MM.1S (cell line): ENCODE results near the gene ALPP.
"Not testable (repeated sequence)": the region's sequence is repeated elsewhere in the genome, so short reads cannot be mapped to it uniquely, and the experiment has no call there.

ENCODE experiments used
- DNase-seq: peaks from one replicate; pipeline ENCODE4 v3.0.0-alpha.2; 2015
- H2AFZ ChIP-seq: fragments of 300-600 bp; sonication (generic); 2 replicates; pipeline ENCODE4 v1.6.0; 2016; ENCODE audit warnings: antibody characterized with exemption, low read length
- H3F3A ChIP-seq: fragments of 300-600 bp; sonication (generic); 2 replicates; pipeline ENCODE4 v1.6.1; 2016; ENCODE audit warnings: mild to moderate bottlenecking, antibody characterized with exemption, low read length, moderate library complexity, mixed read lengths; ENCODE audit not compliant: insufficient read depth
- H3K27ac ChIP-seq: fragments of 300-600 bp; sonication (generic); 2 replicates; pipeline ENCODE4 v1.5.1; 2016; ENCODE audit warnings: mild to moderate bottlenecking, low read length
- H3K27me3 ChIP-seq: fragments of 300-600 bp; sonication (generic); replicated peaks from 2 replicates; pipeline ENCODE4 v1.6.0; 2016; ENCODE audit warnings: low read length; ENCODE audit not compliant: insufficient read depth
- H3K36me3 ChIP-seq: fragments of 300-600 bp; sonication (generic); replicated peaks from 2 replicates; pipeline ENCODE4 v1.6.1; 2016; ENCODE audit warnings: mild to moderate bottlenecking, low read length, mixed read lengths; ENCODE audit not compliant: insufficient read depth
- H3K4me1 ChIP-seq: fragments of 300-600 bp; sonication (generic); 2 replicates; pipeline ENCODE4 v1.6.1; 2016; ENCODE audit warnings: low read length, mixed read lengths
- H3K4me2 ChIP-seq: fragments of 300-600 bp; sonication (generic); 2 replicates; pipeline ENCODE4 v1.6.0; 2016; ENCODE audit warnings: low read depth, low read length
- H3K4me3 ChIP-seq: fragments of 300-600 bp; sonication (generic); 2 replicates; pipeline ENCODE4 v1.5.1; 2016; ENCODE audit warnings: low read length, mixed read lengths
- H3K79me2 ChIP-seq: fragments of 300-600 bp; sonication (generic); 2 replicates; pipeline ENCODE4 v1.6.1; 2016; ENCODE audit warnings: mixed run types, low read length, mixed read lengths
- H3K9ac ChIP-seq: fragments of 300-600 bp; sonication (generic); 2 replicates; pipeline ENCODE4 v1.6.1; 2016; ENCODE audit warnings: low read length, mixed read lengths
- H3K9me2 ChIP-seq: fragments of 300-600 bp; sonication (generic); replicated peaks from 2 replicates; pipeline ENCODE4 v1.6.1; 2016; ENCODE audit warnings: mild to moderate bottlenecking, low read length, mixed read lengths; ENCODE audit not compliant: insufficient read depth
- H3K9me3 ChIP-seq: fragments of 300-600 bp; sonication (generic); replicated peaks from 2 replicates; pipeline ENCODE4 v1.6.1; 2016; ENCODE audit warnings: mild to moderate bottlenecking, low read length, mixed read lengths; ENCODE audit not compliant: insufficient read depth
- H4K20me1 ChIP-seq: fragments of 300-600 bp; sonication (generic); 2 replicates; pipeline ENCODE4 v1.6.1; 2016; ENCODE audit warnings: mild to moderate bottlenecking, low read length, moderate library complexity, mixed read lengths; ENCODE audit not compliant: insufficient read depth
- EZH2 ChIP-seq: fragments of 300-600 bp; sonication (generic); optimal IDR thresholded peaks from 2 replicates; pipeline ENCODE3; 2017; ENCODE audit warnings: low read depth, mild to moderate bottlenecking, antibody characterized with exemption, low read length, mixed read lengths
- EZH2phosphoT487 ChIP-seq: fragments of 300-600 bp; sonication (generic); IDR thresholded peaks from 2 replicates; pipeline ENCODE4 v1.6.1; 2018; ENCODE audit warnings: antibody characterized with exemption, low read length
- TF ChIP-seq, protein P1 (sequence below): fragments of 300-600 bp; sonication (generic); IDR thresholded peaks from 2 replicates; pipeline ENCODE4 v1.5.1; 2016; ENCODE audit warnings: antibody characterized with exemption, low read length, mixed read lengths

Gene ALPP

DNA sequence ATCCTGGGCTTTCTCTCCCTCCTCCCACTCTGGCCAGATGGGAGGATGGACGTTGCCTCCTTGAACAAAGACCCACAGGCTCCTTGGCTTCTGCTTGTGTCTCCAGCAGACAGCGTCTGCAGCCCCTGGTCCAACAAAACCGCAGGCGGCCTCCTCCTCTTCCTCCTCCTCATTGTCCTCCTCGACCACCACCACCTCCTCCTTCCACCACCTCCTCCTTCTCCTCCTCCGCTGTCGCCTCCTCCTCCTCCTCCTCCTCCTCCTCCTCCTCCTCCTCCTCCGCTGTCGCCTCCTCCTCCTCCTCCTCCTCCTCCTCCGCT is 45.7 kb upstream of the ALPP start:
- Histone ChIP-seq H3K9me2 (no peaks in the 10 kb centered on the region), H3K79me2 (no peaks in the 10 kb centered on the region), H3K4me2 (no peak overlapping the region), H3K36me3 (no peaks in the 10 kb centered on the region), H3F3A (no peaks in the 10 kb centered on the region), H3K4me3 (no peak overlapping the region), H3K27me3 (no peaks in the 10 kb centered on the region), H3K27ac (no peak overlapping the region), H4K20me1 (no peaks in the 10 kb centered on the region), H2AFZ (no peak overlapping the region), H3K9me3 (no peaks in the 10 kb centered on the region), H3K4me1 (no peaks in the 10 kb centered on the region), H3K9ac (no peak overlapping the region)
- no peak for DNase-seq
- TF ChIP-seq EZH2phosphoT487 (no peak), EZH2 (no peak)
- TF ChIP-seq, protein P1, sequence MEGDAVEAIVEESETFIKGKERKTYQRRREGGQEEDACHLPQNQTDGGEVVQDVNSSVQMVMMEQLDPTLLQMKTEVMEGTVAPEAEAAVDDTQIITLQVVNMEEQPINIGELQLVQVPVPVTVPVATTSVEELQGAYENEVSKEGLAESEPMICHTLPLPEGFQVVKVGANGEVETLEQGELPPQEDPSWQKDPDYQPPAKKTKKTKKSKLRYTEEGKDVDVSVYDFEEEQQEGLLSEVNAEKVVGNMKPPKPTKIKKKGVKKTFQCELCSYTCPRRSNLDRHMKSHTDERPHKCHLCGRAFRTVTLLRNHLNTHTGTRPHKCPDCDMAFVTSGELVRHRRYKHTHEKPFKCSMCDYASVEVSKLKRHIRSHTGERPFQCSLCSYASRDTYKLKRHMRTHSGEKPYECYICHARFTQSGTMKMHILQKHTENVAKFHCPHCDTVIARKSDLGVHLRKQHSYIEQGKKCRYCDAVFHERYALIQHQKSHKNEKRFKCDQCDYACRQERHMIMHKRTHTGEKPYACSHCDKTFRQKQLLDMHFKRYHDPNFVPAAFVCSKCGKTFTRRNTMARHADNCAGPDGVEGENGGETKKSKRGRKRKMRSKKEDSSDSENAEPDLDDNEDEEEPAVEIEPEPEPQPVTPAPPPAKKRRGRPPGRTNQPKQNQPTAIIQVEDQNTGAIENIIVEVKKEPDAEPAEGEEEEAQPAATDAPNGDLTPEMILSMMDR: no peak

DNA sequence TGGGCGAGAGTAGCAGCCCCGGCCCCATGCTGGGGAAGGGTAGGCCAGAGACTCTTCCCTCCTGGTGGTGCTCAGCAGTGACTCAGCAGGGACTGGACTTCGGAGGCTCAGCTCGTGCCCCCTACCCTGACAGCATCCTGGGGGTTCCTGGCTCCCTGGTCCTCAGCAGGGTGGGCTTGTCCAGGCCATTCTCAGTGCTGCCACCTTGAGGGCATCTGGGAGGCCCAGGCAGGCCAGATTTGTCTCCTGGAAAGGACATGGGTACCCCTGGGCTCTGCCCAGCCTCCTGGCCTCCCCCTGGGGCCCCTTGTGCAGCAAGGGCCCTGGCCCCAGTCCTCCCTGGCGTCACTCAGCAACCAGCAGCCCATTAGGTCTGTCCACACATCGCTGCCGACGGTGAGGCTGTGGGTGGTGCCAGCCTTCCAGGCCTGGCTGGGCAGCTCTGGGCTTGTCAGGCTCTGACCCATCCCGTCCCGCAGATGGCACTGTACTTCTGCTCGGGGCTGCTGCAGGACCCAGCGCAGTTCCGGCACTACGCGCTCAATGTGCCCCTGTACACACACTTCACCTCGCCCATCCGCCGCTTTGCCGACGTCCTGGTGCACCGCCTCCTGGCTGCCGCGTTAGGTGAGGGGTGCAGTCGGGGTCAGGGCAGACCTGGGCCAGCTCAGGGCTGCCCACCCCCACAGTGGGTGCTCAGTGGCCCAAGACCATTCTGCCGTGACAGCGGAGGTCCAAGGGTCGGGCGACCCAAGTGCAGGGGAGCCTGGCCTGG is 45.0 kb upstream of the ALPP start:
- Histone ChIP-seq H3K9ac (no peak overlapping the region), H2AFZ (no peak overlapping the region), H3K27me3 (no peaks in the 10 kb centered on the region), H3K4me1 (no peaks in the 10 kb centered on the region), H4K20me1 (no peaks in the 10 kb centered on the region), H3K36me3 (no peaks in the 10 kb centered on the region), H3K27ac (no peak overlapping the region), H3F3A (no peaks in the 10 kb centered on the region), H3K9me2 (no peaks in the 10 kb centered on the region), H3K4me3 (no peak overlapping the region), H3K9me3 (no peaks in the 10 kb centered on the region), H3K79me2 (no peaks in the 10 kb centered on the region), H3K4me2 (no peak overlapping the region)
- no peak for DNase-seq
- TF ChIP-seq, protein P1: peak; percentile 31
- no peak for TF ChIP-seq EZH2phosphoT487

DNA sequence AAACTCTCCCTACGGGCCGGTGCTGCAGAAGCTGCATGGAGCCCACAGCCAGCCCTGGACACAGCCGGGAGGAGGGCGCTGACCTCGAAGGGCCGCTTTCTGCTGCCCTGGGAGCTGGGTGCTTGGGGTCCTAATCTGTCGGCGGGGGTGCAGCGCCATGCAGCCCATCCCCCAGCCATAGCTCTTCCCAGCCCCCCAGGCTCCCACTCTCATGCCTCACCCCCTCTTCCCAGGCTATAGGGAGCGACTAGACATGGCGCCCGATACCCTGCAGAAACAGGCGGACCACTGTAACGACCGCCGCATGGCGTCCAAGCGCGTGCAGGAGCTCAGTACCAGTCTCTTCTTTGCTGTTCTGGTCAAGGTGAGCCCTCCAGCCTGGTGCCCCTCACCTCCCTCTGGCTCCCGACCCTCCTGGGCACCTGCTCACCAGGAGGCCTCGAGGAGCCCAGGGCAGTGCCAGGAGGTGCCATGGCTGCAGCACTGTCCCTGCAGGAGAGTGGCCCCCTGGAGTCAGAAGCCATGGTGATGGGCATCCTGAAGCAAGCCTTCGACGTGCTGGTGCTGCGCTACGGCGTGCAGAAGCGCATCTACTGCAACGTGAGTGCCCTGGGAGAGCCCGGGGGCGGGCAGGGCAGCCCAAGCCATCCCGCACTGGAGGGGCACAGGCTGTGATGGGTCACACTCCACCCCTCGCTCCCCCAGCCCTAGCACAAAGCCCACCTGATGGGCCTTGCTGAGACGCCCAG is 44.2 kb upstream of the ALPP start:
- not testable (repeated sequence) for H2AFZ ChIP-seq, H3F3A ChIP-seq, H3K9ac ChIP-seq, H3K4me3 ChIP-seq, H3K27ac ChIP-seq, DNase-seq, H3K27me3 ChIP-seq, H3K9me3 ChIP-seq, H4K20me1 ChIP-seq, H3K9me2 ChIP-seq, H3K4me2 ChIP-seq, H3K79me2 ChIP-seq, H3K36me3 ChIP-seq, H3K4me1 ChIP-seq

DNA sequence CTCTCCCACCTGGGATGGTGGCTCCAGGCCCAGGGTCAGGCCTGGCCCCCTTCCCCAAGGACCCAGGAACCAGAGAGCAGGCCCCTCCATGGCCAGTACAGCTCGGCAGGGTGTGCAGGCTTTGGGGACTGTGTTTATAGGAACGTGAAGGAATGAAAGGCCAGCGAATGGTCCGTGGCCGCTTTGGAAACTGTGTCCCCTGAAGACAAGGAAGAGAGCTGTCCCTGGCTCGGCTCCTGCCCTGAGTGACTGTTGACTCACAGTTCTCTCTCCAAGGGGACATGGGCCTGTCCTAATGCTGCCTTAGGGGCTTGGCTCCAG is 43.7 kb upstream of the ALPP start:
- H3K9me2 ChIP-seq, H3K27ac ChIP-seq, H3F3A ChIP-seq, H3K4me2 ChIP-seq, H3K36me3 ChIP-seq, H3K4me1 ChIP-seq, H3K27me3 ChIP-seq, H2AFZ ChIP-seq, H3K9ac ChIP-seq, DNase-seq, H3K4me3 ChIP-seq, H3K9me3 ChIP-seq, H4K20me1 ChIP-seq, H3K79me2 ChIP-seq: not testable (repeated sequence)
